ENCODE measurements around the gene TGFBI.

GRCh38 chr5:136086783-136087566 is 58.2 kb downstream of the TGFBI start:
- TF ChIP-seq POLR2AphosphoS5 (IDR thresholded peaks at IDR 0.05; ENCODE audit: low read depth, low read length) = no peak
- TF ChIP-seq REST (IDR thresholded peaks at IDR 0.05; ENCODE audit: insufficient read depth in 1 of 2, low read depth in 2 of 2, low read length in 2 of 2) = no peak
- TF ChIP-seq FOXP2 (optimal IDR thresholded peaks at IDR 0.05; ENCODE audit: borderline replicate concordance, extremely low read depth, extremely low read length, insufficient read depth) = no peak
- no peak for TF ChIP-seq SIN3A (IDR thresholded peaks at IDR 0.05; ENCODE audit: borderline replicate concordance, insufficient read depth, low read length)
- no peak for TF ChIP-seq TAF1 (IDR thresholded peaks at IDR 0.05; ENCODE audit: borderline replicate concordance, insufficient read depth, low read length)
